Measurements from ENCODE around the gene ABHD6.

GRCh38 chr3:58329922-58330413, 92.4 kb downstream of the ABHD6 start:
- TF ChIP-seq, protein P1, sequence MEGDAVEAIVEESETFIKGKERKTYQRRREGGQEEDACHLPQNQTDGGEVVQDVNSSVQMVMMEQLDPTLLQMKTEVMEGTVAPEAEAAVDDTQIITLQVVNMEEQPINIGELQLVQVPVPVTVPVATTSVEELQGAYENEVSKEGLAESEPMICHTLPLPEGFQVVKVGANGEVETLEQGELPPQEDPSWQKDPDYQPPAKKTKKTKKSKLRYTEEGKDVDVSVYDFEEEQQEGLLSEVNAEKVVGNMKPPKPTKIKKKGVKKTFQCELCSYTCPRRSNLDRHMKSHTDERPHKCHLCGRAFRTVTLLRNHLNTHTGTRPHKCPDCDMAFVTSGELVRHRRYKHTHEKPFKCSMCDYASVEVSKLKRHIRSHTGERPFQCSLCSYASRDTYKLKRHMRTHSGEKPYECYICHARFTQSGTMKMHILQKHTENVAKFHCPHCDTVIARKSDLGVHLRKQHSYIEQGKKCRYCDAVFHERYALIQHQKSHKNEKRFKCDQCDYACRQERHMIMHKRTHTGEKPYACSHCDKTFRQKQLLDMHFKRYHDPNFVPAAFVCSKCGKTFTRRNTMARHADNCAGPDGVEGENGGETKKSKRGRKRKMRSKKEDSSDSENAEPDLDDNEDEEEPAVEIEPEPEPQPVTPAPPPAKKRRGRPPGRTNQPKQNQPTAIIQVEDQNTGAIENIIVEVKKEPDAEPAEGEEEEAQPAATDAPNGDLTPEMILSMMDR (IDR thresholded peaks at IDR 0.05): no peak
- no peak for TF ChIP-seq POLR2A (IDR thresholded peaks at IDR 0.05)

Measured in tibial nerve (tissue), 3 donors.